Measurements from ENCODE around the gene ITGB2.
"Not testable (repeated sequence)": the region's sequence is repeated elsewhere in the genome, so short reads cannot be mapped to it uniquely, and the experiment has no call there.

ITGB2 gene

DNA sequence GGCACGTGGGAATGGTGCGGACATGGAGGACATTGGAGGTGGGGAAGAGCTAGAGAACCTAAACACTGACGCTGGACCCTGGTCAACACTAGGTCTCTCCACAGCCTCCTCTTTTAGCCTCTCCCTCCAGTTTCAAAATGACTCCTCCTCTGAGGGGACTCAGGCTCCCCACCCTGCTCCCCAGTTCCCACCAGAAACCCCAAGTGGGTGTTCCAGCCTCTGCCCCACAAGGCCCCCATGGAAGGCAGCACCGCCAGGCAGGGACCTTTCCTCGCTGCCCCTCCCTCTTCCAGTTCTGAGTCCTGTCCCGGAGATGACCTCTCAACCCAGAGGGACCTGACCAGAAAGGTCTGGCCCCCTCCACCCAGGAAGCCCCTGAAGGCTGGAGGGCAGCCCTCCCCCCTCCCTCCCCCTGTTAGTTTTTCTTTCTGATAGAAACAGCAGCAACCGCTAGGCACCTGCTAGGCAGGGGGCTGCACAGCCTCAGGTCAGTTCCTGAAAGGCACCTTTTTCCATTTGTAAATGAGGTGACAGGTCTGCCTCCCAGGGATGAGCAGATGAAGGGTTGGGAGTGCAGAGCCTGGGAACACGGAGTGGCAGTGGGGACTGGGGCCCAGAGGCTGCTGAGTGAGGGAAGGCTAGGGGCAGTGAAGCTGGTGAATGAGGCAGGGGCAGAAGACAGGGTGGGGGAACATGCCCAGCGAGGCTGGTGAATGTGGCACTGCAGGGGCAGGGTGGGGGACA lies 9.3 kb upstream of the ITGB2 start:
- H3K4me3 ChIP-seq (ENCODE audit: low read depth, low read length): no peak overlapping the region
- in situ Hi-C loops (cut with HindIII; ENCODE audit: low sequenced_read_pairs): no loop called here
- TF ChIP-seq, protein P1, sequence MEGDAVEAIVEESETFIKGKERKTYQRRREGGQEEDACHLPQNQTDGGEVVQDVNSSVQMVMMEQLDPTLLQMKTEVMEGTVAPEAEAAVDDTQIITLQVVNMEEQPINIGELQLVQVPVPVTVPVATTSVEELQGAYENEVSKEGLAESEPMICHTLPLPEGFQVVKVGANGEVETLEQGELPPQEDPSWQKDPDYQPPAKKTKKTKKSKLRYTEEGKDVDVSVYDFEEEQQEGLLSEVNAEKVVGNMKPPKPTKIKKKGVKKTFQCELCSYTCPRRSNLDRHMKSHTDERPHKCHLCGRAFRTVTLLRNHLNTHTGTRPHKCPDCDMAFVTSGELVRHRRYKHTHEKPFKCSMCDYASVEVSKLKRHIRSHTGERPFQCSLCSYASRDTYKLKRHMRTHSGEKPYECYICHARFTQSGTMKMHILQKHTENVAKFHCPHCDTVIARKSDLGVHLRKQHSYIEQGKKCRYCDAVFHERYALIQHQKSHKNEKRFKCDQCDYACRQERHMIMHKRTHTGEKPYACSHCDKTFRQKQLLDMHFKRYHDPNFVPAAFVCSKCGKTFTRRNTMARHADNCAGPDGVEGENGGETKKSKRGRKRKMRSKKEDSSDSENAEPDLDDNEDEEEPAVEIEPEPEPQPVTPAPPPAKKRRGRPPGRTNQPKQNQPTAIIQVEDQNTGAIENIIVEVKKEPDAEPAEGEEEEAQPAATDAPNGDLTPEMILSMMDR (IDR thresholded peaks at IDR 0.05; ENCODE audit: low read depth, low read length): no peak
- no peak for DNase-seq (ENCODE audit: low read depth, low spot score)

DNA sequence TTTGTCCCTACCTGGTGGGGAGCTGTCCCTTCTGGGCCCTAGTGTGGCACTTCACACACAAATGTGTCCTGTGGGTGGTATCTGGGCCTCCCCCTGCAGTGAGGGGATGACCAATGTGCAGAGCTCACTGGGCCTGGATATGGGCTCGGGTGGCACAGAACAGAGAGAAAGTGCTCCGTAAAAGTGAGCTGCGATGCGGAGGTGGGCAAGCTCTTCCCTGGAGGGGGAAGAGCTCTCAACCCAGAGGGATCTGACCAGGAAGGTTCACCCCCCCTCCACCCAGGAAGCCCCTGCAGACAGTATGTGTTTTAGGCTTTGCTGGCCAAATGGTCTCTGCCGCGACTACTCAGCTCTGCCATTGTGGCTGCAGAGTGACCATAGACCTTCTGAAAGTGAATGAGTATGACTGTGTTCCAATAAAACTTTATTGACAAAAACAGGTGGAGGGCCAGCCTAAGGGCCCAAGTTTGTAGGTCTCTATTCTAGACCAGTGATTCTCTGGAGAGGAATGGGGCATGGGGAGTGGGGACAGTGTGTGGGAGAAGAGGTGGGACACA lies 8.6 kb upstream of the ITGB2 start:
- H3K4me3 ChIP-seq (ENCODE audit: low read depth, low read length): no peak overlapping the region
- in situ Hi-C loops (cut with HindIII; ENCODE audit: low sequenced_read_pairs): no loop called here
- no peak for DNase-seq (ENCODE audit: low read depth, low spot score)
- TF ChIP-seq, protein P1 (IDR thresholded peaks at IDR 0.05; ENCODE audit: low read depth, low read length): no peak

- peak; percentile 57 for DNase-seq (ENCODE audit: low read depth, low spot score)
- in situ Hi-C loops (cut with HindIII; ENCODE audit: low sequenced_read_pairs); H3K4me3 ChIP-seq (ENCODE audit: low read depth, low read length): not testable (repeated sequence)
Measured at GRCh38 chr21:44928500-44929241, 8.0 kb upstream of the ITGB2 start.

GRCh38 chr21:44927587-44928461 lies 7.1 kb upstream of the ITGB2 start:
- in situ Hi-C loops (cut with HindIII; ENCODE audit: low sequenced_read_pairs): no loop called here
- TF ChIP-seq, protein P1 (IDR thresholded peaks at IDR 0.05; ENCODE audit: low read depth, low read length): no peak
- peak; percentile 62 for DNase-seq (ENCODE audit: low read depth, low spot score)
- no peak overlapping the region for H3K4me3 ChIP-seq (ENCODE audit: low read depth, low read length)

DNA sequence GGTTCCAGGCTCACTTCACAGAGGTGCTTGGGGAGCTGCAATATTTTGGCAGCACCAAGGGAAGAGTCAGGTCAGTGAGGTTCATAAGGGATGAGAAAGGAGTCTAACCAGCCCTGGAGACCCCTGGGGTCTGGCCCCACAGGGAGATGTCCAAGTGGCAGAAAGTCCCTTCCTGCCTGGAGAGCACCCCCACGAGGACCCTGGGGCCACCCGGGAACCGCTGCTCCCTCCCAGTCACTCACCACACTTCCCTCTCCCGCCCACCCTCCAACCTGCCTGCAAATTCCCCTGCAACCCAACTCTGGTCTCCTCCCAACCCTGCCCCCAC lies 6.5 kb upstream of the ITGB2 start:
- in situ Hi-C loops (cut with HindIII; ENCODE audit: low sequenced_read_pairs): no loop called here
- DNase-seq (ENCODE audit: low read depth, low spot score): no peak
- H3K4me3 ChIP-seq (ENCODE audit: low read depth, low read length): no peak overlapping the region
- TF ChIP-seq, protein P1 (IDR thresholded peaks at IDR 0.05; ENCODE audit: low read depth, low read length): no peak

DNA sequence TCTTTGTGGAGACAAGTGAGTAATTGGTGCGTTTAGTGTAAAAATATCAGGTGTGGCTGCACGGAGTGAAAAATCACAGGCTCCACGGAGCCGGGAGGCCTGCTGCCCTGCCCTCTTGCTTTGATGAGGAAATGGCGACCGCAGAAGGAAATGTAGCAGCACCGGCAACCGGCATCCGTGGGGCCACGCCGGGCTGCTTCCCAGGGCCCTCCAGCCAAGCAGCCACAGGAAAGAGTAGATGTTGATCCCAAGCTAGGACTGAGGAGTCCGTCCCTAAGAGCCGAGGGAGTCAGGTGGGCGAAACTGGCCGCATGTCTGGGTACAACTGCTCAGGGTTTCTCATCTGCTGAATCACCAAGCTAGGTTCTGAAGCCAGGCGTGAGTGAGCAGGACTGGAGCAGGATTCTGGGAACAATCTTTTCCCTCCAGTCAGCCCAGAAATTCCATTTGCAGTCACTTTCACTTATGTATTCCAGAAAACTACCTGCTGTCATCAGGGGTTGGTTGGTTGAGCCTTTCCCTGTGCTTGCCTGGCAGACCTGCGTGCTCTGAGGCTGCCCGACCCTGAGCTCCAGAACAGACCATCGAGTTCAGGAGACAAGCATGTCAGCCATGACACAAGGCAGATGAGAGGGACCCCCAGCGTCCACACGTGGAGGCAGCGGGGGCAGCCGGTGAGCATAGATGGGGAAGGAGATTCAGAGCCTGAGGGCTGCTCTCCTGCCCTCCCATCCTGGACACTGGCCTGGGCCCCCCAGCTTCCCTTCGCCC lies 5.8 kb upstream of the ITGB2 start:
- in situ Hi-C loops (cut with HindIII; ENCODE audit: low sequenced_read_pairs): no loop called here
- H3K4me3 ChIP-seq (ENCODE audit: low read depth, low read length): no peak overlapping the region
- DNase-seq (ENCODE audit: low read depth, low spot score): no peak
- TF ChIP-seq, protein P1 (IDR thresholded peaks at IDR 0.05; ENCODE audit: low read depth, low read length): no peak
